Measurements from ENCODE around the gene CYP27C1.

Gene CYP27C1

DNA sequence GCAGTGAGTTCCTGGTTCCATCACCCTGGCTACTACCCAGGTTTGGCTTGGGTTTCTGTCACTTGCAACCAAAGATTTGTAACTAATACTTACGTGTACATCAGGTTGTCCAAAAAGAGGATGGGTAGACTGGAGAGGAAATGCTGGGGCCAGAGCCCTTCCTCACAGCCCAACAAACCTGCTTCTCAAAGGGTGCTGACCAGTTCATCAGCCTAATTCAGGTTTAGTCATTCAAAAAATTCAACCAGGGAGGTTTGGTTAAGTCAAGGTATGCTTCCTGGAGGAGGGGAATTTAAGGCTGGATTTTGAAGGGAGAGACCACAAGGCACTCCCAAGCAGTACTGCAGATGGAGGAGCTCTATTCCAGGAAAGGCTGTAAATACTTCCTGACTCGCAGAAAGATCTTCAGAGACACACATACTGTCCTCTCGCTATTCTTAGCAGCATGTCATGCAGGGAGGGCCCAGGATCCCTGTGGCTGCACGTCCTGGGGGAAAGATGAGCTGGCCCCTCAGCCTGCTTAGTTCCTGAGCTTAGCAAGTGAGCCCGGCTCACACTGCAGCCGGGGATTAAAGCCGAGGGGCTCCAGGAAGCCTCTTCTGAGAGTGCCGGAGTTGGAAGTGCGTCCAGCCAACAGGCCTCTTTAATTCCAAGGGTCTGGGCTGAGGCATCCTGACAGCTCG, 73.1 kb downstream of the CYP27C1 start:
- no peak for DNase-seq

DNA sequence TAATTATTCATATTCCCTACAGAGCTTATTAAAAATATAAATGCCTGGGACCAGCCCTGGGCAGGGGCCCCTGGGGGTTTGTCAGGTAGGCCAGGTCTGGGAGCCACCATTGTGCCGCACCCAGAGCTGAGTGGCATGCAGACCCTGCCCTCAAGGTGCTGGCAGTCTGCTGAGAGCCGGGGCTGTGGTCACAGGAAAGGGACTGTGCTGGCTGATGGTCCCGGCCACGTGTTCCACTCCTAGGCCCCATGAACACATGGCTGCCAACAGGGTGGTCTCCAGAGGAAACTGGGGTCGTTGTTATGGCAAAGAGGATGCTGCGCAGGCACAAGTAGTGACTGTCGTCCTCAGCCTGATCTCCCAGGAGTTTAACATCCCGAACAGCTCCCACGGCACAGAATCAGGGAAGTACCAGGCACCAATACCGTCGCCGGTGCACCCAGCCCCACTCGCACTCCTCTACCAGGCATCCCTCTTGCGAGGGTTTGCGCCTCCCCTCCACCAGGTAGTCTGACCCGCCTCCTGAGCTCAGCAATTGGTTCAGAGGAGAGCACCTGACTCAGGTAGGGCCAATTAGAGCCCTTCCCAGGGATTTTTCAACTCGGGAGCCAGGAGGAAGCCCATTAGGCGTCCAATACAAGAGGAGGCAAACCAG, 73.9 kb downstream of the CYP27C1 start:
- DNase-seq, result no peak

DNA sequence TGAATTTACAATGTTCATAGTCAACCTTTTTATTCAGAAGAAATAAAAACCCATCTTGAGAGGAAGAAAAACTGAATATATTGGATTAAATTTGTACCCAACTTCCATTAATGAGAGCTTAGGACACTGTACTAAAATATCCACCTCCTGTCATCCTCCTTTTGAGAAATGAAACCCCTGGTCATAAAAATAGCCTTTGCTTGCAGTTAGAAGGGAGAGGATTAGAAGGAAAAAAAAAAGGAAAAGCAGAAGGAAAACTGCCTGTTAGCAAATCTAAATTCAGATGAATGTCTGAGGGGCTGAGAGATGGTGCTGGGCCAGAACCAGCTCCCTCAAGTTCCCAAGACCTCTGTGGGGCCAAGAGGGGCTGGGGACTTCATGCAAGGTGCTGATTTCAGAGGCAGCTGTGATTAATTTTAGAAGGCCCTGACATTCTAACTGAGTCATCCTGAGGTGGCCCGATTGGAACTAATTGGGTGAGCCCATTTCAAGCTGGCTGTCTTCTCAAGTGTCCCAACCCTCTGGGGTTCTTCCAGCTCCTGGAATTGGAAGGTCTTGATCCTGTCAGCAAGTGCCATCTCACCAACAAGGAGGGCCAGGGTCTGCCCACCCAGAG, 74.7 kb downstream of the CYP27C1 start:
- DNase-seq, result no peak

DNA sequence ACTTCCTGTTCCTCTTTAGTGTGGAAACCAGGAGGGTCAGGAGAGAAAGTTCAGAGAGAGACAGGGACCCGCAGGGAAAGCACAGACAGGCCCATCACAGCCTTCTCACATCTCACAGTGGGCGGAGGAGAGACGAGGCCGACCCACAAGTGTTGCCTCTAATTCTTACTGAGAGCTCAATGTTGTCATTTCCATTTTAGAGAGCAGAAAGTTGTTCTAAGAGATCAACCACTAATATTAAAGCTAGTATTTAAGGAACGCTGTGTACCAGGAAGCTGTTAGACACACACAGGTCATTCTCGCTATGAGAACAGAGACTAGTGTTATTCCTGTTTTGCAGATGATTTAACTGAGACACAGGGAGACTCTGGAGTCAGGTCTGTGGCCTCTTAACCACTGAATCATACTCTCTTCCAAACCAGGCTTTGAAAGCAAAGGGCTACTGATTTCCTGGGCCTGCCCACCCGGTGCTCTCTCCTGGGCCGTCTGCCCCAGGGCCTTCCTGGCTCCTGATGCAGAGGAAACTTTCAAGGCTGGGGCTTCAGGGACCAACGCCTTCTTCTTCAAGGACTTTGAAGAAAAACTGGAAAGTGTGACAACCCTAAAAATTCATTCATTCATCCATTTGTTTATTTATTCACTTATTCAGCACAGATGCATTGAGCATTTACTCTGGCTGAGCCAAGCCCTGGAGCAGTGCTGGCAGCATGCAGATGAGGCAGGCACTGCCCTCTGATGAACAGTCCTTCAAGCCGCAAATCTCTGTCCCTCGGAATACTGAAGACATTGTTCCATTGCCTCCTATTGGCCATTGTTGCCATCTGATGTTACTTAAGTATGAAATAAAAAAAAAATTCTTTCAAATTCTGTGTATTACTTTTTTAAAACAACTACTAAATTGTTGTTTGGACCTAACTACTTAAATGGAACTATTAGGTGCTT, 76.0 kb downstream of the CYP27C1 start:
- DNase-seq, result no peak

DNA sequence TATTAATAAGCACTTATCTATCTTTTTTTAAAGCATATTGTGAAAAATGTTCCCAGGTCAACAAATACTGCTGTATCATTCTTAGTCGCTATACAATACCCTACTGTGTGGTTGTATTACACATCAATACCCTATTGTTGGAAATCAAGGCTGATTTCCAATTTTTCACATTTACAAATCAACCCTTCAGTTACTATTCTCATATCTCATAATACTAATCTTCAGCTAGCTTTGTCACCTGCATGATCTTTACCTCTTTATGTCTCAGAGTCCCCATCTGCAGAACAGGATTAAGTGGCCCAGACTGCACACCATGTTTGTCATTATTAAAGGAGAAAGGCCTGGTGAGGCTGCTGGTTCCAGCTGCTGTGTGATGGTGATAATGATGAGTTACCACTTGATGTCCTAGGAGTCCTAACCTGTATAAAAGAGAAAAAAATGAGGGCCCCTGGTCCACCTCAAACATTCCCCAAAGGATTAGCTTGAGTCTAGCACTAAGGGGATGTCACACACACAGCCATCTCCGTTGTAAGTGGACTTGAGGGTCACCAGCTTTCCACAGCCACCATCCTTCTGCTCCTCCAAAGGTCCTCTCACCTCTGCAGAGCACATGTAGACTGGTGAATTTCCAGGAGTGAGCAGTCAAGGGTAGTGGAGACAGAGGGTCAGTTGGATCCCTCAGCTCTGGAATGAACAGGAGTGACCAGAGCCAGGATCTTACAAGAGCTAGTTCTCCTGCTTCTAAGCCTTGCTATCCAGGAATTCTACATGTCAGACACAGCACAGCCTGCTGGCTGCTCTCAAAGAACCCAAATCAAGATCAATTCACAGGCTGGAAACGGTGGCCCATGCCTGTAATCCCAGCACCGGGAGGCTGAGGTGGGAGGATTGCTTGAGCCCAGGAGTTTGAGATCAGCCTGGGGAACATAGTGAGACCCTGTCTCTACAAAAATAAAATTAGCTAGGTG, 77.2 kb downstream of the CYP27C1 start:
- no peak for DNase-seq

DNA sequence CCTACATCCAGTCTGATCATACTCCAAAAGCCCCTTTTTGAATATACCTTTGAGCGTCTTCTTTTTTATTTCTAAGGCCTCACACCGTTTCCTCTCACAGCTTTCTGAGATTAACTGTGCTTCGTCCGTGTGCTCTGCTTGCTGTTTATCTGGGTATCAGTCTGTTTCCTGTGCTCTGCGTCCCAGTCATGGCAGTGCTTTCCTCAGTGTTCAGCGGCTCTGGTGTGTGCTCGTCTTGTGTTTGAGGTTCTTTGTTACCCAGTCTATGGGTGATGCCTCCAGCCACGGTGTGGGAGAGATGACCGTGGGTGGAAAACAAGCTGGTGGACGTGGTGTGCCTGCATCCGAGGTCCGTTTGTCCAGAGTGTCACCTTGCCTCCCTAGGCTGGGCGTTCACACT, 79.6 kb downstream of the CYP27C1 start:
- no peak for DNase-seq

DNA sequence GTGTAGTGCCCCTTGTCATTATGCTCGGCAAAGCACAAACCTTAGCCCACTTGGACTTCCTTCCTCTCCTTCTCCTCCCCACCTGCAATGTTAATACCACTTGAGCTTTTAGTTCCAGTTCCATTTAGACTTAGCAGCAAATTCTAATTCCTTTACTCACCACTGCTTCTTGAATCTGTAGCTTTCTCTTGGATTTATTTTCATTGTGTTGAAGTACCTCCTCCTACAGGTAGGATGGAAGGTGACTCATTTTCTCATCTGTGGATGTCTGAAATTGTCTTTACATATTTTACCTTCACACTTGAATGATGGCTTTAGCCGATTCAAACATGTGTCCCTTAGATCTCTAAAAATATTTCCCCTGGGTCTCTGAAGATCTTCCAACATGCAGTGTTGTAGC, 80.3 kb downstream of the CYP27C1 start:
- no peak for DNase-seq

DNA sequence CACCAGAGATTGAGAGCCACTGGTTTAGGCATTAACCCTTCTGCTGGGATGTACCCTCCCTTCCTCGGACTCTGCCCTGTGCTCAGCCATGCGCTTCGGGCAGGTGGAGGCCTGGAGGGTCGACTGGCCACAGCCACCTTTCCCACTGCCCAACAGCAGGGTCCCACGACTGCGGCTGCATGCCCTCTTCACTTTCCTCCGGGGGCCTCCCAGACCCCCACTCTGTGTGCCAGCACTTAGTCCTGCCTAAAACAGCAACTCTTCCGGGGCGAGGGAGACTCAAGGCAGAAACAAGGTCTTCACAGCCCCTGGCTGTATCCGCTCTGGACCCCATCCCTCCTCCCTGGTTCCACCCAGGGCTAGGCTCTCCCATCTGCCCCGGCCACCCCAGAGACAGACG, 81.8 kb downstream of the CYP27C1 start:
- DNase-seq, result no peak

DNA sequence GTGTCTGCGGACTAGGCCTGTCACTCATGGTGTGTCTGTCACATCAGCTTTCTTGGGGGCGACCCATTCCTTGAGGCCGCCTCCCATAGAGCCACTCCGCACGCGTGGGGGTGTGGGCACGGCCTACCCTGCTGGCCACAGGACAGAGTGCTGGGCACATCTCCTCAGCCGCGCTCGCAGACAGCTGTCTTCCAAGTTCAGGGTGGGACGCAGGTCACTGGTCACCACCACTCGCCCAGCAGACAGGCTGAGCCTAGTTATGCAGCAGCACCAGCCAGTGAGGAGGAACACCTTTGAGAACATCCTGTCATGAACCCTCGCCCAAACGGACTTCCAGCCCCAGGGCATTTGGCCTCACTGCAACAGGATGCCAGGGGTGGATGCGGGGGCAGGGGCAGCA, 82.4 kb downstream of the CYP27C1 start:
- DNase-seq, result no peak

DNA sequence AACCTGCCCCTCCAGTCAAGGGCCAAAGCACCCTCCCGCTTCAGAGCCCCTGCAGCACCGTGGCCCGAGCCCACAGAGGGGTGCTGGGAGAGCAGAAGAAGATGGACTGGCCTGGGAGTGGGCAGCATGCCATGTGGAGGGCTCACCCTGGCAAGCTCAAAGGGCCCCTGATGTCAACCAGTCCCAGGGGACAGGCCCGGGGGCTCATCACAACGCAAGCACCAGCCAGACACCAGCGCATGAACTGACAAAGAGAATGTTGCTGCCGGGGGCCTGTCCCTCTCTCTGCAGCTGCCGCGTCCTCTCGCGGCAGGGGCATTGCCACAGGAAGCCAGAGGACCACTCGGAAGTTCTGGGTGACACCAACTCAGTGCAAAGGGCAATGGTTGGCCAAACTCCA, 82.9 kb downstream of the CYP27C1 start:
- no peak for DNase-seq

DNA sequence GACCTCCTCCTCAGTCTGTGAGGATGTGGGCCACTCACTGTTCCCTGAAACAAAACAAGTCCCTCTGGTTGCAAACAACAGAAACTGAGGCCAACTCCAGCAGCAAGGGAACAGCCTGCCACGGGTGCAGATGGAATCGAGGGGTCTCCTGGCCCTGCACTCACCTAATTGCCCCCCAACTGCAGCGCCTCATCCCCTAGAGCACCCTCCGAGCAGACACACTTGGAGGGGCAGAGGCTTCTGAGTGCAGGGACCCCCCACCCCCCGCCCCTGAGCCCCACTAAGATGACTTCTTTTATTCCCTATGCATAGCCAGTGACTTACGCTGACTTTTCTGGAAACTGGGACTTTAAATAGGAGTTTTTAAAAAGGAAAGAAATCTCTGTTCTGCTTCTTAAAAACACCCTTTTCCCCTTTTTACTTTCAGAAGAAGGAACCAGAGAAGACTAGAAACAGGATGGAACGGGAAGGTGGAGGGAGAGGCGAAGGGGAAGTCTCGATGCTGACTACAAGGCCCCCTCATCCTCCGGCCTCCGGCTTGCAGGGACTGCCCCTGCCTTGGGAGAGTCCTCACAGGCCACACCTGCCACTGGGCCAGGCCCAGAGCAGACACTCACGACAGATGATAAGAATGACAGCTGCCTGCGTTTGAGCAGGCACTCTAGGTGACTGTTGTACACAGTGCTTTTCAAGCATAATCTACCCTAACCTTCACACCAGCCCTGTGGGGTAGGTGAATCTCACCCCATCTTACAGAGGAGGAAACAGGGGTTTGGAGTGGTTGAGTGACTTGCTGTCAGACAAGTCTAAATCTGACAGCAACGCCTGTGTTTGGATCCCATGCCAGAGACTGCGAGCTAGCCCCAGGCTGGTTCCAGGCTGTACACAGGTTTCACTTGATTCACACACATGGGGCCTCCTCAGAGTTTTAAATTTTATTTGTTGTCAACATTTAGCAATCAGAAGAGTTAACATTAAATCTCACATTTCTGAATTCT, 85.0 kb downstream of the CYP27C1 start:
- no peak for DNase-seq

DNA sequence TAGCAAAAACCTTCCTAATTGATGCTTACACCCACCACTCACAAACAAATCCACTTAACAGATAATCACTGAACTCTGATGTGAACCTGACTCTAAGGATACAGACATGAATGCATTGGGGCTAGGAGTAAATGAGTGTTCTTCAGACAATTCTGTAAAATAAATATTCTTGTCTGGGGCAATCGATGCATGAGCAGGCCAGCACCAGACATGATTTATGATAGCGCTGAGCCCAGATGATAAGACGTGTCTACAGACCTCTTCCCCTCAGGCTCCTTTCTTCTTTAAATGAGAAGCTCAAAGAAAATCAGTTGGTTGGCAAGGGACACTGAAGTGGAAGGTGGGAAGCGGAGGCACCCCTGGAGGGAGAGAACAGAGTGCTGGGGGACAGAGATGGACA, 85.9 kb downstream of the CYP27C1 start:
- no peak for DNase-seq

All from NCI-H2029 treated with DMSO at 0.1 percent for 48 hours (cell line).